AG09309 (cell line): Measurements from ENCODE around the gene ALAS1.
A peak's percentile ranks its signal among the peaks of the same experiment; 100 is the strongest.

Experiments
- DNase-seq: peaks from one replicate; pipeline ENCODE4 v3.0.0-alpha.2; 2010; ENCODE audit warnings: low read depth
- H3K4me3 ChIP-seq: 2 replicates; pipeline ENCODE4 v1.5.1; 2011; ENCODE audit warnings: mild to moderate bottlenecking, low read depth, low read length, moderate library complexity; ENCODE audit not compliant: control insufficient read depth
- TF ChIP-seq, protein P1 (sequence below): IDR thresholded peaks from 2 replicates; pipeline ENCODE4 v1.5.1; 2011; ENCODE audit warnings: mild to moderate bottlenecking, low read depth, low read length, inconsistent platforms; ENCODE audit not compliant: insufficient read depth, control insufficient read depth; ENCODE audit errors: missing control alignments

Gene ALAS1

DNA sequence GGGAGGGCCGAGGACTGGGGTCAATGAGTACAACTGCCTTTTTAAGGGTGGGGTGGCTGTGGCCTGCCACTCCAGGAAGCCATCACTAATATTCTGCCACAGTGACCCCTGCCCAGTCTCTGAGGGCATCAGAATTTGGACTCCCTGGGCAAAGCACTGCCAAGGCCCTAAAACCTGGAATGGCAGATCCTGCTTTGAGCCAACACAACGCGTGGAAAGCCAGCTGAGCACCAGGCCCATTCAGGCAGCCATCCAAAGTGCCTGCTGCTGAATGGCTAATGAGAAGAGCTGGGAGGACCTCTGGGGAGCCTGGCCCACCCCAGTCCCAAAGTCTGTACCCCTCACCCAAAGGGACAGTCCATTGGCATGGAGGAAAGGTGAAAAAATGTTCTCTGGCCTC lies 36.0 kb downstream of the ALAS1 start:
- TF ChIP-seq, protein P1, sequence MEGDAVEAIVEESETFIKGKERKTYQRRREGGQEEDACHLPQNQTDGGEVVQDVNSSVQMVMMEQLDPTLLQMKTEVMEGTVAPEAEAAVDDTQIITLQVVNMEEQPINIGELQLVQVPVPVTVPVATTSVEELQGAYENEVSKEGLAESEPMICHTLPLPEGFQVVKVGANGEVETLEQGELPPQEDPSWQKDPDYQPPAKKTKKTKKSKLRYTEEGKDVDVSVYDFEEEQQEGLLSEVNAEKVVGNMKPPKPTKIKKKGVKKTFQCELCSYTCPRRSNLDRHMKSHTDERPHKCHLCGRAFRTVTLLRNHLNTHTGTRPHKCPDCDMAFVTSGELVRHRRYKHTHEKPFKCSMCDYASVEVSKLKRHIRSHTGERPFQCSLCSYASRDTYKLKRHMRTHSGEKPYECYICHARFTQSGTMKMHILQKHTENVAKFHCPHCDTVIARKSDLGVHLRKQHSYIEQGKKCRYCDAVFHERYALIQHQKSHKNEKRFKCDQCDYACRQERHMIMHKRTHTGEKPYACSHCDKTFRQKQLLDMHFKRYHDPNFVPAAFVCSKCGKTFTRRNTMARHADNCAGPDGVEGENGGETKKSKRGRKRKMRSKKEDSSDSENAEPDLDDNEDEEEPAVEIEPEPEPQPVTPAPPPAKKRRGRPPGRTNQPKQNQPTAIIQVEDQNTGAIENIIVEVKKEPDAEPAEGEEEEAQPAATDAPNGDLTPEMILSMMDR = no peak
- no peak overlapping the region for H3K4me3 ChIP-seq
- no peak for DNase-seq

DNA sequence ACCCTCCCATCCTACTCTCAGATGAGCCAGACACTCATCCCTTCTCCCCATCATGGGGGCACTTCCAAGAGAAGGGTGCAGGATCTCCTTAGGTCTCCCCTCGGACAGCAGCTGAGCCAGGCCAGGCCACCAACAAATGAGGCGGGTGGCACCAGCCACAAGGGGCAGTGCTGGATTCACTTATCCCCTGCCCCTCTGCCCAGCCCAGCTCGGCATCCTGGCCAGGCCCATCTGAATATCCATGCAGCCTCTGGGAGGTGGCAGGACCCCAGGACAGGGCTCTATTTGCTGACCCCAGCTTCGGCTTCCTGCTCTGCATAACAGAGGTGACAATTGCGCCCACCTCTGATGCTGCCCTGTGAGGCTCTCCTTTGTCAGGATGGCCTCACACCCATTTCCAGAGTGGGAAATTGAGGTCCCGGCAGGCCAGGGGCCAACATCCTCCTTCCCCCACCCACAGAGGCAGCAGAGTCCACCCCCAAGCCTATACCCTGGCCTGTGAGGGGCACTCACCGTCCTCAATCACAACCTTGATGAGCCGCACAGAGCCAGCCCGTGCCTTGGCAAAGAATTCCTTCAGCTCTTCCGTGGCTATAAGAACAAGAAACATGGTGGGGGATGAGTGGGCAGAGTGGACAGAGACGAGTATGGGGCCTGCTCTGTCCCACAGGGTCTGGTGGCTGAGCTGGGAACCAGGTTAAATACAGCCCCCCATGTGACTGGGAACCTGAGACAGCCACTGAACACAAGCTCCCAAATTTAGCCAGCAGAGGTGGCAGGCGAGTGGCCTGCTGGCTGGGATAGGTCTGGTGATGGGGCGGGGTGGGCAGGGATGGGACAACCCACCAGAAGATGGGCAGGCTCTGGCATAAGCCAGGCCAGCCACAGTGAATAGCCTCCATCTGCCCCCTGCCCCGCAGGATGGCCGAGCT lies 36.8 kb downstream of the ALAS1 start:
- DNase-seq = no peak
- TF ChIP-seq, protein P1 = no peak
- H3K4me3 ChIP-seq = no peak overlapping the region

DNA sequence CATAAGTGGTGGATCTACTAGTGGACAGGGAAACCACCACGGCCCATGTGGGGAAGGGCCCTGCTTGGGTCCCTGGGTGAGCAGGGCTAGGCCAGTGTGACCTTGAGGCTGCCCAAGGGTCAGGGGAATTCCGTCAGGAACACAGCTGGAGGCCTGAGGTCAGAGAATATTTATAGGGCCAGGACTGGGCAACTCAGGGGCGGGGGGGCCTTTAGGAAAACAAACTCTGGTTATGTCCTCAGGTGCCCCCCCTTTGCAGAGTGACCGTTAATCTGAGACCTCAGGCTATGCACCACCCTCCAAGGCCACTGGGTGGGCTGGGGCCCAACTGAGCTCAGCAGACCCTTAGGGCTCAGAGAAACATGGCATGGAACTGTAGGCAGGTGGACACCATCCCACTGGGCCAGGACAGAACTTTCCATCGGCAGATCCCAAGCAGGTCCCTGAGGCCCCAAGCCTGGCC lies 38.5 kb downstream of the ALAS1 start:
- no peak for DNase-seq
- H3K4me3 ChIP-seq = no peak overlapping the region
- TF ChIP-seq, protein P1 = no peak

DNA sequence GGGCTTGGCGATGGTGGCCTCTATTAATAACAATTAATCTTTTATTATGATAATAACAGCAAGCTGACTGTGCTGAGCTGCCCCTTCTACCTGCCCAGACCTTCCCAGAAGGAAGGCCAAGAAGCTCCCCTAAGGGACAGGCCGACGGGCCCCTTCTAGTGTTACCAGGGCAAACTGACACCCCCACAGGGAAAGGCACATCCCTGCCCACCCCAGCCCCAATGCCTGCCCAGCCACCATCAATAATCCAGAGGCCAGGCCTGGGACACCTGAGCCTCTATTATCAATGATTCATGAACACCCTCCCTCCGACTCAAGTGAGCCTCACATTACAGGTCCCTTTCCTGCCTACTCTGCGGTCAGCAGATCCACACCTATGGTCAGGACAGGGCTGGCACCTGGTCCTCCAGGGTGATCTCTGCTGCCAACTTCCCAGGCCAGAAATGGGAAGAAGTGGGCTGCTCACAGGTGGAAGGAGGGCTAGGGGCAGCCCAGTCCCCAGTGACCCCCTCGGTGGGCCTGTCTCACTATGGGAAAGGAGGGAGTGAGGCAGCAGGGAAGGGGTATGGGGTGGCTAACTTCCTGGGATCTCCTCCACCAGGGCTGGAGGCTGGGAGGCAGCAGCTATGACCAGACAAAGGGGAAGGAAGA lies 39.2 kb downstream of the ALAS1 start:
- H3K4me3 ChIP-seq = peak overlapping the region; percentile 89
- TF ChIP-seq, protein P1 = no peak
- no peak for DNase-seq

DNA sequence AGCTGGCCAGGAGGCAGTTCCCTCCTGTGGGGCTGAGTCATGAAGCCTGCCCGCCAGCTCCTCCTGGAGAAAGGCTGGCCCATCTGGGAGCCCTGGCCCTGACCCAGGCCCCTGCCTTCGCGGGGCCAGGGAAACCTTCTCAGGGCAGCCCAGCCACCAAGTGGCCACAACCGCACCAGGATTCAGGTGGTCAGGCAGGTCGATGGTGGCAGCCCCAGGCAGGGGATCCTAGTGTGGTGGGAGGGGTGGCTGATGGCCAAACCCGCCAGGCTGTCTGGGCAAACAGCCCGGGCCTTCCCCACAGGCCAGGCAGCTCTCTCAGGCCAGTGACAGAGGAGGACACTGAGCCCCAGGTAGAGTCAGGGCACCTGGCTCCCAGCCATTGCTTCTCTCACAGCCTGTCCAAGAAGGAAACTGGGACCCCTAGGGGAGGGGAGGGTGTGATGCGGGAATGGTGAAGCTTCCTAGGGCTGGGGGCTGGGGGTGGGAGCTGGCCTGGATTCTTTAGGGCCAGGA lies 39.8 kb downstream of the ALAS1 start:
- TF ChIP-seq, protein P1 = peak; percentile 1
- H3K4me3 ChIP-seq = peak overlapping the region; percentile 89
- DNase-seq = peak; percentile 46

DNA sequence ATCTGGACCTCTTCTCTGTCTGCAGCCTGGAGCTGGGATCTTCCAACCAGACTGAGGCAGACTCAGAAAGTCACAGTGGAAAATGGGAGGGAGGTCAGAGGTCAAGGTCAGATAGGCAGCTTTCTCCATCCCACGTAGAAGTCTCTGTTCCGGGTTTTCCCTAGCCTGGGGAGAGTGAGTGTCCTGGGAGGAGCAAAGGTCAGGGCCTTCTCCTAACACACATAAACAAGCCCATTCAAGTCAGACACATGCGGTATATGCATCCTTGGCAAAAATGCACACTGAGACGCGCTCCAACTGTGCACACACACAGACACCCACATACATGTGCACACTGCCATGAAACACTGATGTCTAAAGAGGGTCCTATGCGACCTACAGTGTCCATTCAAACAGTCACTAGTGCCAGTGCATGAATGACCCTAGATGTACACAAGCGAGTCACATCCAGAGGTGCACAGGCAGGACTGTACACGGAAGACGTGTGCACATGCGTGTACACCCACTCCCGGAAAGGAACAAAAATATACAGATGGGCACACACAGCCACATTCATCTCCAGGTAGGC lies 40.3 kb downstream of the ALAS1 start:
- TF ChIP-seq, protein P1 = no peak
- H3K4me3 ChIP-seq = peak overlapping the region; percentile 89
- DNase-seq = no peak
